GM20431 (cell line): ENCODE results near the gene ASTL.

Experiments used
- in situ Hi-C: fragments of 300-500 bp; cut with MseI, MboI; formaldehyde crosslinking; loops from one replicate; pipeline ENCODE4 v1.15.0; 2020; ENCODE audit warnings: low sequenced_read_pairs; ENCODE audit not compliant: unreplicated experiment

Gene ASTL

GRCh38 chr2:96138179-96139145 lies at the start of gene ASTL:
TSS of gene ASTL (minus strand) at chr2:96138502. CDS start at chr2:96138436, 66 bp downstream.
- in situ Hi-C loops = loop anchor here (10.0 kb wide), 1 partner anchor 46 kb away; no protein-coding TSS in a partner anchor

- in situ Hi-C loops = loop anchor here (10.0 kb wide), 1 partner anchor 52 kb away; the partner anchor contains the start of gene ASTL
Measured at GRCh38 chr2:96186562-96186961, 48.3 kb upstream of the ASTL start.

DNA sequence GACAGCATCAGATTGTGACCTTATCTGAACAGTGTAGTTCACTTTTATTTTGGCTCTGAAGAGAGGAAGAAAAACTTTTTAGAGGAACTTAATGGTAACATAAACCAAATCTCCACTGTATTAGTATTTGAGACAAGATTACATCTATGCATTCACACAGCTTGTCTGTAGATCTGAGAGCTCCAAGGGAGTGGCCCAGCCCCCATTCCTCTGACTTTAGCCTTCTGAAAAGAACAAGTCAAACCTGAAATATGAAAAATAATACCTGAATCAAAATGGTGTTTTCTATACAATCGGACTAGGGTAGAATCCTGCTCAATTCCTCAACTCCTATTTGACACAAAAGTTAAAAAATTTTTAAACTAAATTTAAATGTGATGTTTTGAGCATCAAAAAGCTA lies 47.2 kb upstream of the ASTL start:
- in situ Hi-C loops = loop anchor here (10.0 kb wide), 1 partner anchor 51 kb away; the partner anchor contains the start of gene ASTL

GRCh38 chr2:96184989-96185388 lies 46.7 kb upstream of the ASTL start:
- in situ Hi-C loops = loop anchor here (10.0 kb wide), 1 partner anchor 50 kb away; the partner anchor contains the start of gene ASTL

- in situ Hi-C loops = loop anchor here (10.0 kb wide), 1 partner anchor 49 kb away; the partner anchor contains the start of gene ASTL
Measured at GRCh38 chr2:96184188-96184587, 45.9 kb upstream of the ASTL start.

- in situ Hi-C loops = loop anchor here (10.0 kb wide), 1 partner anchor 47 kb away; the partner anchor contains the start of gene ASTL
Measured at GRCh38 chr2:96181529-96181928, 43.2 kb upstream of the ASTL start.

DNA sequence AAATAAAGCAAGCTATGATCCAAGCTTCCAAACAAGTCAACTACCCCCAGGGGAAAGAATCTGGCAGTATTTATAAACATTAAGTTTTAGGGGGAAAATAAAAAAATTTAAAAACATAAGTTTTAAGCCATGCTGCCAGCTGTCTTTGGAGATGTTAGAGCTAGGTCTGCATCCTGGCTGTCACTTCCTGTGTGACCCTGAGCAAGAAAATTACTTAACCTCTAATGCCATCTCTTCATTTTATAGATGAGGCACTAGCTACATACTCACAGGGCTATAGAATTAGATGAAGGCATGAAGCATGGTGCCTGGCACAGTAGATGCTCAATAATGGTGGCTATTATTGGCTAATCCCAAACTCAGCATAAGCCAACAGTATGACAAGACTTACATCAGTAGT lies 42.2 kb upstream of the ASTL start:
- in situ Hi-C loops = loop anchor here (10.0 kb wide), 1 partner anchor 46 kb away; the partner anchor contains the start of gene ASTL

- in situ Hi-C loops = loop anchor here (10.0 kb wide), 1 partner anchor 45 kb away; the partner anchor contains the start of gene ASTL
Measured at GRCh38 chr2:96180002-96180401, 41.7 kb upstream of the ASTL start.

- in situ Hi-C loops = no loop called here
Measured at GRCh38 chr2:96176661-96177060, 38.4 kb upstream of the ASTL start.

DNA sequence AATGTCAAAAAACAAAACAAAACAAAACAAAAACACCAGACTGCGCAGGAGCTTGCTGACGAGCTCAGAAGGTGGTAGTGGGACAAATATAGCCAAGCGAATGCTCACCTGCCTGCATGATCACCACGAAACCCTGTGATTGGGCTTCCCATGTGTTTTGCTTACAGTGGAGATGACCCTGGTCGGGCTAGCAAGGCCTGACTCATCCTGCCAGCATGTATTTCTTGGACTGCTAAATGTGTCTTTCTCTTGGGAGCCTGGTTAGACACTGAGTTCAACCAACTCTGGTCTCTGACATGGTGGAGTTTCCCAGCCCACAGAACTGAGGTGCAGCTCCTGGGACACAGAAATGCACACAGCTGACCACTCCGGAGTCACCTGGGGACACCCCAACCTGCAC lies 37.6 kb upstream of the ASTL start:
- in situ Hi-C loops = no loop called here

GRCh38 chr2:96174251-96175144 lies 36.2 kb upstream of the ASTL start:
- in situ Hi-C loops = no loop called here

DNA sequence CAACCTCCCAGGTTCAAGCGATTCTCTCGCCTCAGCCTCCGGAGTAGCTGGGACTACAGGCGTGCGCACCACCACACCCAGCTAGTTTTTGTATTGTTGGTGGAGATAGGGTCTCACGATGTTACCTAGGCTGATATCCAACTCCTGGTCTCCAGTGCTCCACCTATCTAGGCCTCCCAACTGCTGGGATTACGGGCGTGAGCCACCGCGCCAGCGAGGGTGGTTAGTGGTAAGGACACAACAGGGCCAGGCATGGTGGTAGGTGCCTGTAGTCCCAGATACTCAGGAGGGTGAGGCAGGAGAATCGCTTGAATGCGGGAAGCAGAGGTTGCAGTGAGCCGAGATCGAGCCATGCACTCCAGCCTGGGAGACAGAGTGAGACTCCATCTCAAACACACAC lies 33.5 kb upstream of the ASTL start:
- in situ Hi-C loops = no loop called here

DNA sequence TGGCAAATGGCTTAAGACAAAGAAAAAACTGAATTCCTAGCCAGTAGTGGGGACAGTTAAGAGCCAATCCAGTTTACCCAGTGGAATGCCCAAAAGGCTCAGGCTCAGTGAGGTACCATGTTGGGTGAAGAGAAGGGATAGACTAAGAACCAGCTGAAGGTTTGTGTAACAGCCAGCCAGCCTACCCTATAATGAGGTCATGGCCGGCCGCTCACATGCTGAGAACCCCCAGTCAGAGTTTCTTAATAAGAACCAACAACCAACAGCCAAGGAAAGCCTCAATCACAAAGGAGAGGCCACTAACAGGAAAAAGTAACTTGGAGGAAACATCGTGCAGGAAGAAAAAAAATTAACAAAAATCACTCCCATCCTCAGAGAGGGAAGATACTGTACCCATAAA lies 32.3 kb upstream of the ASTL start:
- in situ Hi-C loops = no loop called here

- in situ Hi-C loops = no loop called here
Measured at GRCh38 chr2:96169868-96170507, 31.7 kb upstream of the ASTL start.

DNA sequence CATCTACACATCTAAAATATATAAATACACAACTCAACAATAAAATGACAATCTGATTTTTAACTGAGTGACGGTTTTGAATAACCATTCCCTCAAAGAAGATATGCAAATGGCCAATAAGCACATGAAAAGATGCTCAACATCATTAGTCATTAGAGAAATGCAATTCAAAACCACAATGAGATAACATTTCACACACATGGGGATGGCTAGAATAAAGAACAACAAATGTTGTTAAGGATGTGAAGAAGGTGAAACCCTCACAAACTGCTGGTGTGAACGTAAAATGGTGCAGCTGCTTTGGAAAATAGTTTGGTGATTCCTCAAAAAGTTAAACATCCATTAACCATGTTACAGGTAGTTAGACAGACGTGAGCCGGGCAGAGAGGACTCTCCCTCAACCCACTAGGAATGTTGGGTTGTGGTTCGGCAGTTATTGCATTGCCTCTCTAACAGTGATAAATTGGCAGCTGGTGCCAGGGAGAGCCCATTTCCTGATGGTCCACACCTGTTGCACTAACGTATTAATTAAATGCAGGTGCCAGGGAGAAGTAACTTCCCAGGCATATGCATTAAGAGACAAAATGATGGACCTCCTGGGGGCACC lies 29.2 kb upstream of the ASTL start:
- in situ Hi-C loops = no loop called here

DNA sequence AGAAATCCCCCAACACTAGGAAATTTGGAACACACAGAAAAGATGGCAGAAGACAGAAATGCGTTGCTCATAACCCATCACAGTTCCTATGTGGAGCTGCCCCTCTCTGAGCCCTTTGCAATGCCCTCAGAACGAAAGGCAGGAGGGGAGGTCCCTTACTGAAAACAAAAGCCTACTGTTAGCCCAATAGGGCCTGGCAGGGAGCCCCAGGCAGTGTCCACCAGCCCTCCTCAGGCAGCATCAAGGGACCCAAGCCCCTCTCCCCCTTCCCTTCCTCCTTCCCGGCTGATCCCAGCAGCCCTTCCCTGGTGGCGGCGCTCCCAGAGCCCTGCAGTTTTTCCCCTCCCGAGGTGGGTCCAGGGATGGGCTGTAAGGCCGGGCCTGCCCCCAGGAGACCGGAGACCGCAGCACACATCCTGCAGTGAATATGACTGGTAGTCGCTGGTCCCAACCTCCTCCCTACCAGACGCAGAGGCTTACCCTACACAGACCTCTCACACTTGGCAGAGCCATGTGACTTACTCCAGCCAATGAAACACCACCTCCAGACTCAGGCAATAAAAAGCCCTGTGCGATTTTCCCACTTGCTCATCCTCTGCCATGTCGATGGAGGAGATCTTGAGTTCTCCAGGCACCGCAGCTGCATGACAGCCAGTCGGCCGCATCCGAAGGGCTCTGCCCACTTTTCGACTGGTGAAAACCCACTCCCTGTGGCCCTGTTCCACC lies 26.3 kb upstream of the ASTL start:
- in situ Hi-C loops = no loop called here

DNA sequence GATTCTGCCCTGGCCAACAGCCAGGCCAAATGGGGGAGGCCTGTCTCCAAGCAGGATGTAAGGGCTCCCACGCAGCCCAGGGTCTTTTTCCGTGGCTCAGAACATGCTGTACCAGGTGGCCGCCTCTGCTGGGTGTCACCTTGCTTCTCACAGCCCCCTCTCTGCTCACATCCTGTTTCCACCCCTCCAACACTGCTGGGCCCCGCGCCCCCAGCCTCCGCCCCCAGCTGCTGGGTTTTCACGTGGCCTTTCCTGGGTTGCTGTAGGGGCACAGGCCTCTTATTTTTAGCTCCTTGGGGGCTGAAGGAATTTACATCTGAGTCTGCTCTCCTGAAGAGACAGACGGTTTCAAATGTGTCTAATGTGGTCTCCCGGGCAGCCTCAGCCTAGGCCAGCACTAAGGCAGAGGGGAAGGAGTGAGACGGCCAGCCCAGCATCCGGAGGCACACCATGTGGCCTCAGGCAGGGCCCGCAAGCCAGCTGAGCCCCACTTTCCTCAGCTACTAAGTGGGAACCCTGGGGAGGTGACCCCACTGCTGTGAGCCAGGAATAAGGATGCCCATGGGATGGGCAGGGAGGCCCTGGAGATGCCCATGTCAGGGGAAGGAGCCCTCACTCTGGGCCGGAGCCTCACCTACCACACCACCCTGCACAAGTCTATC lies 25.6 kb upstream of the ASTL start:
- in situ Hi-C loops = no loop called here

DNA sequence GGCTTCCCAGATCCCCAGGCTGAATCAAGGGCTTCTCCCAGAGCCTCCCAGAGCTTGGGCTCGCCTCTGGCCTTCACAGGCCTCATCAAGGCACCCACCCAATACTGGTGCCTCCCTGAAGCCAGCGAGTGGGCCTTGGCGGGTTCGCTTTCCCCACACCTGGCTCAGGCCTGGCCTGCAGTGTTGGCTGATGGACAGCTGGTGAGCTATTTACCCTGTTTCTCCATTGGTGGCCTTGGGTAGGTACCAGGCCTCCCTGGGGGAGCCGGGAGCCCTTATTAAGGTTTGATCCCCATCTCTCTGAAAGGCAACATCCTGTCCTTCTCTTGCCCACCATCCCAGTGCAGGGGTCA lies 25.1 kb upstream of the ASTL start:
- in situ Hi-C loops = no loop called here
